Measurements from ENCODE around the gene POLK.
"Not testable (repeated sequence)": the region's sequence is repeated elsewhere in the genome, so short reads cannot be mapped to it uniquely, and the experiment has no call there.

The POLK gene

GRCh38 chr5:75551471-75551870 is 39.8 kb downstream of the POLK start:
- DNase-seq (ENCODE audit: low spot score): no peak

- DNase-seq (ENCODE audit: low spot score): no peak
These were observed 41.1 kb downstream of the POLK start for GRCh38 chr5:75552764-75553163.

GRCh38 chr5:75553358-75553757 is 41.7 kb downstream of the POLK start:
- no peak for DNase-seq (ENCODE audit: low spot score)

- no peak for DNase-seq (ENCODE audit: low spot score)
These were observed 46.5 kb downstream of the POLK start for GRCh38 chr5:75558221-75558620.

GRCh38 chr5:75558981-75559632 is 47.4 kb downstream of the POLK start:
- DNase-seq (ENCODE audit: low spot score): no peak

GRCh38 chr5:75560655-75561054 is 49.0 kb downstream of the POLK start:
- DNase-seq (ENCODE audit: low spot score): not testable (repeated sequence)

- DNase-seq (ENCODE audit: low spot score): not testable (repeated sequence)
These were observed 54.5 kb downstream of the POLK start for GRCh38 chr5:75565991-75566709.

GRCh38 chr5:75566710-75567309 is 55.1 kb downstream of the POLK start:
- DNase-seq (ENCODE audit: low spot score): peak; percentile 71

GRCh38 chr5:75567710-75568109 is 56.0 kb downstream of the POLK start:
- DNase-seq (ENCODE audit: low spot score): peak; percentile 7

- no peak for DNase-seq (ENCODE audit: low spot score)
These were observed 56.5 kb downstream of the POLK start for GRCh38 chr5:75568202-75568601.

- no peak for DNase-seq (ENCODE audit: low spot score)
These were observed 59.9 kb downstream of the POLK start for GRCh38 chr5:75571547-75571946.

- DNase-seq (ENCODE audit: low spot score): no peak
These were observed 63.1 kb downstream of the POLK start for GRCh38 chr5:75574791-75575190.

GRCh38 chr5:75578280-75578679 is 66.6 kb downstream of the POLK start:
- not testable (repeated sequence) for DNase-seq (ENCODE audit: low spot score)

- no peak for DNase-seq (ENCODE audit: low spot score)
These were observed 73.0 kb downstream of the POLK start for GRCh38 chr5:75584641-75585040.

- DNase-seq (ENCODE audit: low spot score): no peak
These were observed 77.0 kb downstream of the POLK start for GRCh38 chr5:75588666-75589065.

GRCh38 chr5:75600535-75600934 is 88.8 kb downstream of the POLK start:
- DNase-seq (ENCODE audit: low spot score): no peak

GRCh38 chr5:75601567-75601966 is 89.9 kb downstream of the POLK start:
- no peak for DNase-seq (ENCODE audit: low spot score)

- peak; percentile 71 for DNase-seq (ENCODE audit: low spot score)
These were observed 90.3 kb downstream of the POLK start for GRCh38 chr5:75601996-75602395.

- DNase-seq (ENCODE audit: low spot score): no peak
These were observed 91.7 kb downstream of the POLK start for GRCh38 chr5:75603371-75603770.

GRCh38 chr5:75603821-75604220 is 92.1 kb downstream of the POLK start:
- no peak for DNase-seq (ENCODE audit: low spot score)

- not testable (repeated sequence) for DNase-seq (ENCODE audit: low spot score)
These were observed 95.7 kb downstream of the POLK start for GRCh38 chr5:75607341-75607740.

GRCh38 chr5:75608870-75609269 is 97.2 kb downstream of the POLK start:
- no peak for DNase-seq (ENCODE audit: low spot score)

GRCh38 chr5:75610201-75610600 is 98.5 kb downstream of the POLK start:
- DNase-seq (ENCODE audit: low spot score): no peak
